ENCODE results near the gene CCDC85C. TPM values are rescaled to one million over a fixed set of nuclear protein-coding genes. Genes with fewer than 3 reads are reported as not detected.

CCDC85C gene
- total and polyA plus RNA-seq, 2 of the 8 experiments (the other 6 are each of a cell fraction or from before 2014, with no cell fraction given), result 16.8 to 35.8 TPM

GRCh38 chr14:99452968-99453367, 151.0 kb downstream of the CCDC85C start:
- Histone ChIP-seq H3K56ac (replicated peaks; ENCODE audit: insufficient read length, low read depth, low read length) (no peak overlapping the region), H2AK5ac (ENCODE audit: low read depth, low read length) (no peak overlapping the region), H4K5ac (ENCODE audit: insufficient read length, low read depth, low read length) (no peak overlapping the region), H2AFZ (ENCODE audit: low read length) (no peak overlapping the region), H3K4me3 (ENCODE audit: extremely low read depth in 1 of 4, insufficient read depth in 2 of 4, low read depth in 3 of 4, low read length in 4 of 4) (no peak overlapping the region), H4K8ac (ENCODE audit: extremely low read depth, insufficient read depth, low read length) (no peak overlapping the region), H3K9me3 (ENCODE audit: insufficient read depth in 2 of 2, low read depth in 1 of 2, low read length in 1 of 2) (no peaks in the 10 kb centered on the region), H3K27me3 (replicated peaks in 1 of 4; ENCODE audit: control insufficient read depth in 3 of 4, extremely low read depth in 1 of 4, insufficient read depth in 3 of 4, low read length in 3 of 4) (no peaks in the 10 kb centered on the region), H3K79me1 (ENCODE audit: low read depth, low read length) (no peaks in the 10 kb centered on the region), H2BK12ac (ENCODE audit: low read depth, low read length) (no peak overlapping the region), H3K79me2 (ENCODE audit: control insufficient read depth in 1 of 2, insufficient read depth in 2 of 2, low read length in 2 of 2) (no peaks in the 10 kb centered on the region; a peak in 1 of 4 replicates), H2BK20ac (ENCODE audit: low read length) (no peak overlapping the region), H3K27ac (ENCODE audit: low read depth, low read length) (no peak overlapping the region), H3K18ac (ENCODE audit: extremely low read depth, low read length) (no peak overlapping the region), H2BK15ac (ENCODE audit: low read length) (no peak overlapping the region), H3K14ac (ENCODE audit: insufficient read length) (no peak overlapping the region), H3K36me3 (ENCODE audit: control insufficient read depth in 2 of 4, insufficient read depth in 4 of 4, low read length in 3 of 4) (peaks cover 4 to 16% (median 13%) of the 10 kb centered on the region in 4 experiments; a peak in 5 of 8 replicates), H3K4me2 (ENCODE audit: insufficient read depth in 1 of 2, low read depth in 2 of 2, low read length in 2 of 2) (no peak overlapping the region), H4K91ac (replicated peaks; ENCODE audit: insufficient read length, low read length) (no peak overlapping the region), H3K4me1 (replicated peaks in 1 of 4; ENCODE audit: control insufficient read depth in 3 of 4, insufficient read depth in 4 of 4, low read length in 3 of 4) (no peaks in the 10 kb centered on the region), H2BK5ac (ENCODE audit: low read depth, low read length) (no peak overlapping the region), H2BK120ac (replicated peaks; ENCODE audit: low read depth, low read length) (no peak overlapping the region), H3K23me2 (ENCODE audit: low read depth, low read length) (no peaks in the 10 kb centered on the region), H3K23ac (ENCODE audit: insufficient read length) (no peak overlapping the region), H4K20me1 (replicated peaks in 1 of 2; ENCODE audit: control insufficient read depth in 1 of 2, insufficient read depth in 2 of 2, low read length in 2 of 2) (peaks cover 0 to 4% of the 10 kb centered on the region in 2 experiments), H3K9ac (replicated peaks in 1 of 4; ENCODE audit: extremely low read depth in 1 of 4, low read depth in 3 of 4, low read length in 3 of 4) (no peak overlapping the region), H3K4ac (replicated peaks; ENCODE audit: insufficient read length, low read depth, low read length) (no peak overlapping the region)
- FAIRE-seq (no peak), DNase-seq (ENCODE audit: low read depth in 1 of 2, low spot score in 2 of 2) (no peak)
- WGBS, 2 experiments (ENCODE audit: extremely low coverage in 1 of 2, insufficient coverage in 1 of 2, insufficient read length in 1 of 2, insufficient replicate concordance in 2 of 2, low coverage in 1 of 2, low lambda C conversion rate in 2 of 2, missing lambda C conversion rate in 1 of 2), result 85% methylated on average over 4 of the region's 4 CpGs; no CpG with 5 or more reads in 1 of the 2 experiments
- CTCF ChIA-PET (ENCODE audit: partially characterized antibody), result interaction anchor here (0.6 to 1.0 kb wide), 3 partner anchors 12 to 1681 kb away, joined by 3 to 5 read pairs (median 4); no protein-coding TSS in a partner anchor
- POLR2A ChIA-PET (ENCODE audit: partially characterized antibody), result interaction anchor here (0.6 kb wide), 1 partner anchor 107 kb away, joined by 3 read pairs; no protein-coding TSS in a partner anchor
- TF ChIP-seq GTF2F1 (IDR thresholded peaks at IDR 0.05; ENCODE audit: borderline replicate concordance, low read depth, low read length), result no peak
- no peak for TF ChIP-seq MAFK (IDR thresholded peaks at IDR 0.05; ENCODE audit: low read depth, low read length)
- TF ChIP-seq POLR2AphosphoS5 (IDR thresholded peaks at IDR 0.05; ENCODE audit: low read depth, low read length), result no peak
- TF ChIP-seq CBX8 (IDR thresholded peaks at IDR 0.05; ENCODE audit: borderline replicate concordance, low read depth, low read length), result no peak
- TF ChIP-seq NANOG (IDR thresholded peaks at IDR 0.05; ENCODE audit: insufficient read depth, low read depth, low read length, poor library complexity, severe bottlenecking), result no peak
- TF ChIP-seq ATF3 (IDR thresholded peaks at IDR 0.05; ENCODE audit: insufficient read depth, low read depth, low read length), result no peak
- no peak for TF ChIP-seq FOSL1 (IDR thresholded peaks at IDR 0.05; ENCODE audit: insufficient read depth, low read depth, low read length)
- TF ChIP-seq TBP (IDR thresholded peaks at IDR 0.05; ENCODE audit: low read depth, low read length), result no peak
- TF ChIP-seq SP1 (IDR thresholded peaks at IDR 0.05; ENCODE audit: low read depth, low read length), result no peak
- TF ChIP-seq KDM5A (IDR thresholded peaks at IDR 0.05; ENCODE audit: low read length), result no peak
- TF ChIP-seq CTCF (IDR thresholded peaks at IDR 0.05; ENCODE audit: control extremely low read depth in 1 of 3, insufficient read depth in 1 of 3, low read depth in 1 of 3, low read length in 3 of 3), result no peak

Data from H1 (cell line).